SHP77 (cell line): Measurements from ENCODE around the gene XG.
"Not testable (repeated sequence)": the region's sequence is repeated elsewhere in the genome, so short reads cannot be mapped to it uniquely, and the experiment has no call there.

Experiments used
- DNase-seq, 2 experiments: peaks; one replicate each; lab custom pipeline; 2025; lab: John Stamatoyannopoulos, UW

Gene XG

GRCh38 chrX:2751874-2752300 is at the start of gene XG:
TSS of gene XG (plus strand) at chrX:2752040. CDS start at chrX:2752275, 235 bp downstream.
- not testable (repeated sequence) for DNase-seq

DNA sequence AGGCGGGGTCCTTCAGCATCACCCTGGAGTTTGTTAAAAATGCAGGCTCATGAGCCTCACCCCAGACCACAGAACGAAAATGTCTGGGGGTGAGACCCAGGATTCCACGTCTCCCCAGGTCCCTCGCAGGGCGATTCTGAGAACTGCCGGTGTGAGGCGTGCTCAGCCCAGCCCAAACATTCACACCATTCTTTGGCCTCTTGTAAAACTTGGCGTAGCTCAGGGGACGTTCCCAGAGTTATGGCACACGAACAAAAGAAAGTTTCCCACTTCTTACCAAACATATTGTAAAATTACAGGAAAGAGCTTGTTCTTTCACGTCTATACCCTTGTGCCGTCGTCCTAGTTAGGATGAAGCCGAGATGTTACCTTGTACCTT is 47.9 kb upstream of the XG start:
- no peak for DNase-seq

GRCh38 chrX:2705046-2705832 is 46.6 kb upstream of the XG start:
- DNase-seq: no peak

GRCh38 chrX:2707334-2707760 is 44.5 kb upstream of the XG start:
- DNase-seq: no peak

DNA sequence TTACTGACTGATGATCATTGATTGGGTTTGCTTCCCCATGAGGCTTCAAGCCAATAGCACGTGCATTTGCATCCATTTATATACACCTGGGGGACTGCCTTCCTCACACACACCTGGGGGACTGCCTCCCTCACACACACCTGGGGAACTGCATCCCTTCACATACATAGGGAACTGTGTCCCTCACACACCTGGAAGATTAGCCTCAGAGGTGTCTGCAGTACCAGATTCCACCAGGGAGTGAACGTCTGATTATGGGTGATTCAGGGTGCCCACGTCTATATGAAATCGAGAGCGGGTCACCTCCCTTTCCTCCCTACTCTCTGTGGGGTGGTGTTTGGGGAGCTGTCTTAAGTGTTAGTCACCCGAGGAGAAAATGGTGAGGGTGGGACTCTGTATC is 43.8 kb upstream of the XG start:
- DNase-seq: no peak

DNA sequence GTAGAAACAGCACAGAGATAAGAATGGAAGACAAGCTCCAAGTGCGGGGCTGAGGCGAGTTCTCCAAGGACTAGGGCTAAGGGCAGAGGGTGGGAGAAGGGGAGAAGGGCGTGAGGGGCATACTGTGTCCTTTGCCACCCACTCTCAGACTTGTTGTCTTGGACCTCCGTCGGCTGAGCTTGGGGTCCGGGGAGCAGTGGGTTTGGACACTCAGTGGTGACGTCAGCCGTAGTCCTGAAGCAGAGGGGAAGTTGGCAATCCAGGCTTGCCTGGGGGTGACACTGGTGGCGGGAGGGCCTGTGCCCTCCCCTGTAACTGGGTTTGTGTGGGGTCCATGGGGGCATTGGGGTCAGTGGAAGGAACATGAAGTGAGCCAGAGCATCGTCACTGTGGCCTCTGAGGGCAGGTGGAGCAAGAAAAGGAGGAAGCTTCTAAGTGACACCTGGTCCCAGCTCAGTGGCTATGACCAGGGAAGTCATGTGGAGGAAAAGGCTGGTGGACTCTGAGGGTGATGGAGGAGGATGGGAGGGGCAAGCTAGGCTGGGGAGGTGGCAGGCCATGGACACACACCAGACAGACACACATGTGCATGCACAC is 43.1 kb upstream of the XG start:
- no peak for DNase-seq

DNA sequence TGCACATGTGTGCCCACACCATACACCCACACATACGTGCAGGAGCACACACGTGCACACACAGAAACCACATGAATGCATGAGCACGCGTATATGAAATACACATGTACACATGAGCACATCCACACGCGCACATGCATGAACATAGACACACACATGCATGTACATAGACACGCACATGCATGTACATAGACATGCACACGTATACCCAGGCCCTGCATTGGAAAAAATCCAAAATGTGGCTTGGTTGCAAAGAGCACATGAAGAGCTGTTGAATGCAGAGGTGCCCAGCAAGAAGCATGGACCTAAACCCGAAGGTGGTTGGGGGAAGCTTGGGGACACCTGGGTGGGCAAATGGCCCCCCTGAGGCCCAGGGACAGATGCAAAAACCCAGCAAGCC is 42.3 kb upstream of the XG start:
- DNase-seq: no peak

- DNase-seq: no peak
These were observed 41.6 kb upstream of the XG start for GRCh38 chrX:2710041-2710840.

DNA sequence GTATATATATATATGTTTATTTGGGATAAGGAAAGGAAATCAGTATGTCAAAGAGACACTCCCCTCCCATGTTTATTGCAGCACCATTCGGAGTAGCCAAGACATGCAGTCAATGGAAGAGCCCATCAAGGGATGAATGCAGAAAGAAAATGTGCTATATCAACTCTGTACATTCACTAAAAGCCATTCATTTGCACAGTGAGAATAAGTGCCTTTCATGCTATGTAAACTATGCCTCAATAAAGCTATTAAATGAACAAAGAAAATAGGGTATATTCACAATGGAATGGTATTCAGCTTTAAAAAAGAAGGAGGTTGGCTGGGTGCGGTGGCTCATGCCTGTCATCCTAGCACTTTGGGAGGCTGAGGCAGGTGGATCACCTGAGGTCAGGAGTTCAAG is 40.4 kb upstream of the XG start:
- DNase-seq: no peak

- DNase-seq: no peak
These were observed 39.4 kb upstream of the XG start for GRCh38 chrX:2712428-2712827.

- no peak for DNase-seq
These were observed 38.7 kb upstream of the XG start for GRCh38 chrX:2712890-2713840.

- no peak for DNase-seq
These were observed 37.3 kb upstream of the XG start for GRCh38 chrX:2714551-2714950.

GRCh38 chrX:2715066-2715600 is 36.7 kb upstream of the XG start:
- DNase-seq: no peak

DNA sequence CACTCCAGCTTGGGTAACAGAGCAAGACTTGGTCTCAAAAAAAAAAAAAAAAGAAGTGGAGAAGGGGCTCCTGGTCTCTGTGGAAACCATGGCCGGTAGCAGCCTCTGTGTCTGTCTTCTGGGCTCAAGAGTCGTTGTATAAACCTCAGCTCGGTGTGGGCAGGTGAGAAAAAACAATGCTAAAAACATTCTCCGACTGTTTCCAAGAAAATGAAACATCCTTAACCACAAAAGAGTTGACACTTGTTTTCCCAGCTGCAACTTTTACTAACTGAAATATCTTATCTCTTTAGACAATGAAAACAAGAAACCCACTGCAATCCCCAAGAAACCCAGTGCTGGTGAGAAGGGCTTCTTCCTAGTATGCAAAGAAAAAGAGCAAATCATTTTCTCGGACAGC is 34.5 kb upstream of the XG start:
- DNase-seq: no peak

DNA sequence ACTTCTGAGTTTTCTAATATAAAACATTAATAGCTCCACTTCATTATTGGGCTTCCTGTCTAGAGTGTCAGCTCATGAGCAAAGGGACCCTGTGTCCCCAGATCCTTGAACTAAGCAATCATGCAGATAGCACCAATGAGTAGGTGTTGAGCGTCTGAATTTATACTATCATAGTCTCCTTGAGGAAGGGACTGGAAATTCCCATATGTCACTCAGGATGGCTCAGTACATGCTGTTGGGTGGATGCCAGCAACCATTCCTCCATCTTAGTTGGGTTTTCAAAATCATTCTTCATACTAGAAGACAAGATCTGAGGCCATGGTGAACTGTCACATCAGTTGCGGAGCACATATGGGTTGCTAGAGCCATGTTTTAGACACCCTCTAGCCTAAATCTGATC is 33.0 kb upstream of the XG start:
- DNase-seq: no peak

DNA sequence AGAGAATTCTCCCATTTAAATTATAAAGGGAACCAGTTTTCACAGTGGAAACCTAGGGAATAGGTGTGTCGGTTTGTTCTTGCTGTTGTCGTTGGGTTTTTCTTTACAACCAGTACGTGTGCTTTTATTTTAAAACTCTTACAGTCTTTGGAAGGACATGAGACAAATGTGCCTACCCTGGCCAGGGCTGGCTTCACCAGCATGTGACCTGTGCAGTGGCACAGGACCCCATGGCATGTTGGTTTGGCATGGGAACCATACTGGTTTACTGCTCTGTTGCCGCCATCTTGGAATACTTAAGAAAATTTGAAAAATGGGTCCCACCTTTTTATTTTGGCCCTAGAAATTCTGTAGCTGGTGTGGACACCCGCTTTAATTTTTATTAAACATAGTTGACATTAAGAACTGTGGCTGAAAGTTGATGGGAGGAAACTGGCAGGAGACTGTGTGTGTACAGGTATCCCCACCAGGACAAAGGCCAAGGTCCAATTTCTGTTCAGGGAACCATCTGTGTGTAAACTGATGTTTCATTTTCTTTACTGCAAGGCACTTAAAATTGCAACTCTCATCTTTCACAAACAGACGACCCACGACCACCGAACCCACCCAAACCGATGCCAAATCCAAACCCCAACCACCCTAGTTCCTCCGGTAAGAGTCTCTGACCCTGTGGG is 31.9 kb upstream of the XG start:
- no peak for DNase-seq

DNA sequence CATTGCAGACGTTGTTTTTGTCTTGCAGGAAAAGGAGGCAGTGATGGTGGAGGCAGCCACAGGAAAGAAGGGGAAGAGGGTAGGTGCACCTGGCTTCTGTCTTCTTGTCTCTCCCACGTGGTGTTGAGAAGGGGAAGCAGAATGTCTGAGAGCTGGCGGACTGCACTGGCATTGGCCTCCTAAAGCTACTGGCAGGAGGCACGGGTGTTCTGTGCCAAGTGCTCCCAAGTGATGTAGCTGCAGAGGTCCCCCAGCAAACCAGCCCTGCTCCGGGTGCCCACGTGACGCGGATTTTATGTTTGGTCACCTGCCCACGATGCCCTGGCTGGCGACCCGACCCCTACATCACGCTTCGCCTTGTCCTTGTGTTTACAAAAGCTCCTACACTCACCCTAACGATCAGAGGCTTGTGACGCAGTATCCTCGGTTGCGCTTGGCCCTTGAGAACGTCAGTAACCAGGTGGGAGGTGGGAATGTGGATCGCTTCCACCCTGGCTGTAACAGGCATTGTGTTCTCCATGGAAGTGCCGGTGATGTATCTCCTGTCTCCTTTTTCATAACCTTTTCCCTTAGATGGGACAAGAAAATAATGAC is 28.5 kb upstream of the XG start:
- no peak for DNase-seq

- not testable (repeated sequence) for DNase-seq
These were observed 24.6 kb upstream of the XG start for GRCh38 chrX:2727264-2727663.

GRCh38 chrX:2732076-2732475 is 19.8 kb upstream of the XG start:
- no peak for DNase-seq

DNA sequence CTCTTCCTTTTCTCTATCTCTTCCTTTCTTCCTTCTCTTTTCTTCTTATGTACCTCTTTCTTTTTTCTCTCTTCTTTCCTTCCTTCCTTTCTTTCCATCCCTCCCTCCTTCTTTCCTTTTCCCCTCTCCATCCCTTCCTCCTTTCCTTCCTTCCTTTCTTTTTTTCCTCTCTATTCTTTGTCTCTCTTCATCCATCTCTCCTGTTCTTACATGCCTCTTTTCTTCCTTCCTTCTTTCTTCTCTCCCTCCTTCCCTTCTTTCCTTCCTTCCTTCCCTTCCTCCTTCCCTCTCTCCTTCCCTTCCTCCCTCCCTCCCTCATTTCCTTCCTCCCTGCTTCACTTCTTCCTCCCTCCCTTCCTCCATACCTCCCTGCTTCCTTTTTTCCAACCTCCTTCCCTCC is 19.2 kb upstream of the XG start:
- no peak for DNase-seq

DNA sequence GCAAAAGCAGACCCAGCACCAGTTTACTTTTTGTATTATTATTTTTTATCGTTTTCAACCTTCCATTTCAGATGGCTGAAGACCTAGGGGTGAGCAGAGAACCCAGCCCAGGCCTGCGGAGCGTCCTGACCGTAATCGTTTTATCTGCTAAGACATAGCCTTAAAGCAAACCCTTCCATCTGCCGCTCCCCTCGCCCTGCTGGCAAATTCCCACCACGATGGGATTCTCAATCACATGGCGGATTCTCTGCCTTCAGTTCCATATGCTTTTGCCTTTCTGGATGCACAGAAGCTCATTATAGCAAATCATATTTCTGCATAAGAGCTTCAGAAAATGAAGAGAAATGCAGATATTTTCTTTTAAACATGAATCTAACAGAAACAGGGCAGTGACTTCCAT is 18.6 kb upstream of the XG start:
- DNase-seq: no peak
